Suprapubic skin (tissue), 4 donors: Measurements from ENCODE around the gene RALA. TPM values are rescaled to one million over a fixed set of nuclear protein-coding genes. Genes with fewer than 3 reads are reported as not detected.
A peak's percentile ranks its signal among the peaks of the same experiment; 100 is the strongest.

Source experiments
- DNase-seq, 2 donors: peaks; one replicate each; pipeline ENCODE4 v3.0.0-alpha.2; 2019; ENCODE audit warnings: low spot score in 2 of 2
- H3K27ac ChIP-seq: fragments of 200-600 bp; sonication (generic); one replicate; pipeline ENCODE4 v1.5.1; 2019
- H3K27me3 ChIP-seq: fragments of 200-600 bp; sonication (generic); one replicate; pipeline ENCODE4 v1.5.1; 2019
- H3K36me3 ChIP-seq: fragments of 200-600 bp; sonication (generic); one replicate; pipeline ENCODE4 v1.5.1; 2019
- H3K4me1 ChIP-seq: fragments of 200-600 bp; sonication (generic); one replicate; pipeline ENCODE4 v1.5.1; 2019
- H3K4me3 ChIP-seq: fragments of 200-600 bp; sonication (generic); one replicate; pipeline ENCODE4 v1.5.1; 2019; ENCODE audit warnings: mild to moderate bottlenecking
- H3K9me3 ChIP-seq: fragments of 200-600 bp; sonication (generic); one replicate; pipeline ENCODE4 v1.5.1; 2019
- CTCF ChIP-seq, 2 donors: fragments of 200-600 bp in 1 of 2; fragments of 450-650 bp in 1 of 2; sonication (generic) in 1 of 2; IDR thresholded peaks; one replicate each; pipeline ENCODE4 v1.5.1; 2016 to 2019; ENCODE audit warnings: antibody characterized with exemption in 2 of 2, mild to moderate bottlenecking in 1 of 2, moderate library complexity in 1 of 2
- EP300 ChIP-seq: sonication (generic); formaldehyde crosslinking; IDR thresholded peaks from one replicate; pipeline ENCODE4 v1.6.1; 2017; ENCODE audit warnings: antibody characterized with exemption
- POLR2A ChIP-seq, 2 donors: fragments of 450-650 bp; IDR thresholded peaks; one replicate each; pipeline ENCODE4 v1.6.1; 2017; ENCODE audit warnings: antibody characterized with exemption in 2 of 2, mild to moderate bottlenecking in 2 of 2, moderate library complexity in 2 of 2
- POLR2AphosphoS5 ChIP-seq, 3 donors: sonication (generic); formaldehyde crosslinking; IDR thresholded peaks; one replicate each; pipeline ENCODE4 v1.6.1; 2017; ENCODE audit warnings: antibody characterized with exemption in 3 of 3
- WGBS: methylation state at CpG from one replicate; pipeline ENCODE4 v1.1.5; 2018; 5-methylcytosine and 5-hydroxymethylcytosine counted together
- total RNA-seq, 4 donors: library from RNA; depleted of rRNA; stranded (reverse); fragments of >200 nt; gene quantifications; one replicate each; pipeline ENCODE4 v1.1.0, GENCODE V29; 2016

Gene RALA
- total RNA-seq, 4 donors from 2014 or later = 15.5 to 24.1 (median 15.9) TPM

- 97% methylated on average over 2 of the region's 2 CpGs for WGBS
- DNase-seq = no peak
- Histone ChIP-seq H3K36me3 (no peaks in the 10 kb centered on the region), H3K27ac (no peak overlapping the region), H3K4me1 (peaks cover 11% of the 10 kb centered on the region), H3K9me3 (no peaks in the 10 kb centered on the region), H3K27me3 (no peaks in the 10 kb centered on the region), H3K4me3 (no peak overlapping the region)
- no peak for TF ChIP-seq POLR2AphosphoS5 (IDR thresholded peaks at IDR 0.05)
- TF ChIP-seq EP300 = no peak
- no peak for TF ChIP-seq POLR2A (IDR thresholded peaks at IDR 0.05)
- no peak for TF ChIP-seq CTCF (IDR thresholded peaks at IDR 0.05)
Observed at GRCh38 chr7:39606941-39607340, 16.4 kb upstream of the RALA start.

GRCh38 chr7:39607865-39608264 is 15.5 kb upstream of the RALA start:
- Histone ChIP-seq H3K27ac (no peak overlapping the region), H3K9me3 (no peaks in the 10 kb centered on the region), H3K36me3 (no peaks in the 10 kb centered on the region), H3K4me3 (no peak overlapping the region), H3K4me1 (peaks cover 11% of the 10 kb centered on the region), H3K27me3 (no peaks in the 10 kb centered on the region)
- 85% methylated on average over 2 of the region's 2 CpGs for WGBS
- TF ChIP-seq POLR2A (IDR thresholded peaks at IDR 0.05) = no peak
- DNase-seq = no peak

GRCh38 chr7:39608278-39608677 is 15.1 kb upstream of the RALA start:
- no peaks in the 10 kb centered on the region for H3K36me3 ChIP-seq
- WGBS = 71% methylated on average over 3 of the region's 3 CpGs
- H3K4me3 ChIP-seq = no peak overlapping the region
- no peak overlapping the region for H3K27ac ChIP-seq
- H3K4me1 ChIP-seq = peaks cover 11% of the 10 kb centered on the region
- TF ChIP-seq POLR2A (IDR thresholded peaks at IDR 0.05) (no peak), EP300 (no peak), CTCF (IDR thresholded peaks at IDR 0.05) (no peak), POLR2AphosphoS5 (IDR thresholded peaks at IDR 0.05) (no peak)
- H3K9me3 ChIP-seq = no peaks in the 10 kb centered on the region
- H3K27me3 ChIP-seq = no peaks in the 10 kb centered on the region
- no peak for DNase-seq

GRCh38 chr7:39609113-39609934 is 14.0 kb upstream of the RALA start:
- Histone ChIP-seq H3K4me3 (peak overlapping the region; percentile 46), H3K27me3 (no peaks in the 10 kb centered on the region), H3K9me3 (no peaks in the 10 kb centered on the region), H3K36me3 (no peaks in the 10 kb centered on the region), H3K4me1 (peaks cover 11% of the 10 kb centered on the region), H3K27ac (peak overlapping the region; percentile 86)
- no peak for TF ChIP-seq CTCF (IDR thresholded peaks at IDR 0.05)
- TF ChIP-seq POLR2AphosphoS5 (IDR thresholded peaks at IDR 0.05) = no peak
- TF ChIP-seq POLR2A (IDR thresholded peaks at IDR 0.05) = no peak
- TF ChIP-seq EP300 = no peak
- 6% methylated on average over 23 of the region's 36 CpGs for WGBS
- DNase-seq = no peak

- WGBS = 58% methylated on average over 5 of the region's 5 CpGs
- peaks cover 11% of the 10 kb centered on the region for H3K4me1 ChIP-seq
- no peaks in the 10 kb centered on the region for H3K9me3 ChIP-seq
- H3K27me3 ChIP-seq = no peaks in the 10 kb centered on the region
- no peak for TF ChIP-seq POLR2AphosphoS5 (IDR thresholded peaks at IDR 0.05)
- no peak for TF ChIP-seq CTCF (IDR thresholded peaks at IDR 0.05)
- H3K4me3 ChIP-seq = peak overlapping the region; percentile 46
- peak overlapping the region; percentile 86 for H3K27ac ChIP-seq
- H3K36me3 ChIP-seq = no peaks in the 10 kb centered on the region
- no peak for DNase-seq
Observed at GRCh38 chr7:39609935-39610263, 13.5 kb upstream of the RALA start.

GRCh38 chr7:39613577-39613976 is 9.8 kb upstream of the RALA start:
- WGBS = 69% methylated on average over 4 of the region's 4 CpGs
- Histone ChIP-seq H3K4me1 (peaks cover 11% of the 10 kb centered on the region), H3K27ac (no peak overlapping the region), H3K27me3 (no peaks in the 10 kb centered on the region), H3K4me3 (no peak overlapping the region), H3K9me3 (no peaks in the 10 kb centered on the region), H3K36me3 (no peaks in the 10 kb centered on the region)
- no peak for DNase-seq
- no peak for TF ChIP-seq POLR2A (IDR thresholded peaks at IDR 0.05)
- no peak for TF ChIP-seq POLR2AphosphoS5 (IDR thresholded peaks at IDR 0.05)
- TF ChIP-seq CTCF (IDR thresholded peaks at IDR 0.05) = no peak
- TF ChIP-seq EP300 = no peak
